HG03097 (cell line): Measurements from ENCODE around the gene PRRC2A.
A peak's percentile ranks its signal among the peaks of the same experiment; 100 is the strongest.

Source experiments
- ATAC-seq: cut with Tn5 transposase; IDR thresholded peaks from one replicate; pipeline ENCODE4 v1.9.1; 2021; ENCODE audit not compliant: unreplicated experiment, low FRiP score

The PRRC2A gene

GRCh38 chr6:31643818-31644454 lies 23.4 kb downstream of the PRRC2A start:
- no peak for ATAC-seq

- ATAC-seq: no peak
Observed at GRCh38 chr6:31645325-31645724, 24.8 kb downstream of the PRRC2A start.

- ATAC-seq: peak; percentile 19
Observed at GRCh38 chr6:31651602-31652191, 31.2 kb downstream of the PRRC2A start.

- peak; percentile 52 for ATAC-seq
Observed at GRCh38 chr6:31652925-31653724, 32.6 kb downstream of the PRRC2A start.

GRCh38 chr6:31654574-31655348 lies 34.2 kb downstream of the PRRC2A start:
- ATAC-seq: no peak

- no peak for ATAC-seq
Observed at GRCh38 chr6:31655349-31656237, 35.1 kb downstream of the PRRC2A start, which contains the start of gene APOM. Gene APOM, plus strand, starts transcription at chr6:31655894. Its CDS starts 73 bp downstream, at chr6:31655967.

- ATAC-seq: no peak
Observed at GRCh38 chr6:31657406-31658157, 37.1 kb downstream of the PRRC2A start.

GRCh38 chr6:31658158-31658688 lies 37.7 kb downstream of the PRRC2A start:
- ATAC-seq: no peak

GRCh38 chr6:31658983-31659648 lies 38.6 kb downstream of the PRRC2A start:
- no peak for ATAC-seq

- no peak for ATAC-seq
Observed at GRCh38 chr6:31659649-31660380, 39.3 kb downstream of the PRRC2A start.

- ATAC-seq: peak; percentile 31
Observed at GRCh38 chr6:31660381-31661261, 40.1 kb downstream of the PRRC2A start, which contains the start of gene C6orf47. Gene C6orf47, minus strand, starts transcription at chr6:31660778. Its CDS starts 831 bp downstream, at chr6:31659947.

- no peak for ATAC-seq
Observed at GRCh38 chr6:31661262-31662123, 41.0 kb downstream of the PRRC2A start.

- ATAC-seq: no peak
Observed at GRCh38 chr6:31662124-31662723, 41.7 kb downstream of the PRRC2A start.

GRCh38 chr6:31663126-31663960 lies 42.8 kb downstream of the PRRC2A start:
- ATAC-seq: no peak
